GM23338 (cell line): ENCODE measurements around the gene MERTK. TPM values are rescaled to one million over a fixed set of nuclear protein-coding genes. Genes with fewer than 3 reads are reported as not detected.

Source experiments
- ATAC-seq: fragments of 200-7000 bp; cut with Tn5 transposase; 3 replicates; pipeline ENCODE4 v1.9.1; 2020
- DNase-seq: peaks from one replicate; pipeline ENCODE4 v3.0.0-alpha.2; 2015; ENCODE audit warnings: low spot score
- H2AFZ ChIP-seq: fragments of 200-600 bp; sonication (generic); 2 replicates; pipeline ENCODE4 v1.8.0; 2016; ENCODE audit warnings: antibody characterized with exemption, mild to moderate bottlenecking, moderate library complexity
- H3F3A ChIP-seq: fragments of 200-600 bp; sonication (generic); replicated peaks from 2 replicates; pipeline ENCODE4 v1.8.0; 2017; ENCODE audit warnings: antibody characterized with exemption, mixed run types, low read depth
- H3K27ac ChIP-seq: fragments of 200-600 bp; sonication (generic); 2 replicates; pipeline ENCODE4 v1.6.1; 2016; ENCODE audit warnings: low read depth
- H3K27me3 ChIP-seq: fragments of 200-600 bp; sonication (generic); 2 replicates; pipeline ENCODE4 v1.8.0; 2016; ENCODE audit warnings: mild to moderate bottlenecking, mixed run types, moderate library complexity; ENCODE audit not compliant: insufficient read depth
- H3K36me3 ChIP-seq: fragments of 200-600 bp; sonication (generic); 2 replicates; pipeline ENCODE4 v1.8.0; 2016; ENCODE audit warnings: mild to moderate bottlenecking; ENCODE audit not compliant: insufficient read depth
- H3K4me1 ChIP-seq: fragments of 200-600 bp; sonication (generic); 2 replicates; pipeline ENCODE4 v1.8.0; 2016; ENCODE audit warnings: mild to moderate bottlenecking, moderate library complexity; ENCODE audit not compliant: insufficient read depth
- H3K4me2 ChIP-seq: fragments of 200-600 bp; sonication (generic); 2 replicates; pipeline ENCODE4 v1.7.1; 2017; ENCODE audit warnings: mixed run types
- H3K4me3 ChIP-seq: fragments of 200-600 bp; sonication (generic); 2 replicates; pipeline ENCODE4 v1.6.1; 2016; ENCODE audit warnings: mixed run types
- H3K79me2 ChIP-seq: fragments of 200-600 bp; sonication (generic); replicated peaks from 2 replicates; pipeline ENCODE4 v1.8.0; 2017; ENCODE audit warnings: mild to moderate bottlenecking; ENCODE audit not compliant: insufficient read depth
- H3K9me2 ChIP-seq: fragments of 200-600 bp; sonication (generic); 2 replicates; pipeline ENCODE4 v1.8.0; 2017; ENCODE audit not compliant: insufficient read depth
- H4K20me1 ChIP-seq: fragments of 200-600 bp; sonication (generic); replicated peaks from 2 replicates; pipeline ENCODE4 v1.8.0; 2017; ENCODE audit warnings: mild to moderate bottlenecking; ENCODE audit not compliant: insufficient read depth
- H3K27ac Mint-ChIP-seq: 2 replicates; pipeline ENCODE4 v1.8.0; 2020; ENCODE audit warnings: inconsistent platforms, mild to moderate bottlenecking, moderate library complexity, mixed read lengths
- H3K27me3 Mint-ChIP-seq: 3 replicates; pipeline ENCODE4 v1.8.0; 2022; ENCODE audit warnings: low read depth, mild to moderate bottlenecking, moderate library complexity, mixed read lengths, inconsistent platforms; ENCODE audit not compliant: insufficient read depth, poor library complexity
- H3K36me3 Mint-ChIP-seq: 3 replicates; pipeline ENCODE4 v1.8.0; 2021; ENCODE audit warnings: low read depth, mild to moderate bottlenecking, inconsistent platforms, moderate library complexity, mixed read lengths
- H3K4me1 Mint-ChIP-seq: 3 replicates; pipeline ENCODE4 v1.8.0; 2020; ENCODE audit warnings: mild to moderate bottlenecking, inconsistent platforms, mixed read lengths
- H3K4me3 Mint-ChIP-seq: 3 replicates; pipeline ENCODE4 v1.8.0; 2021; ENCODE audit warnings: moderate library complexity, mild to moderate bottlenecking, inconsistent platforms, mixed read lengths
- H3K9me3 Mint-ChIP-seq: 3 replicates; pipeline ENCODE4 v1.8.0; 2020; ENCODE audit warnings: moderate library complexity, mild to moderate bottlenecking, inconsistent platforms, mixed read lengths
- CREB1 ChIP-seq: fragments of 250-450 bp; sonication (Bioruptor Pico); IDR thresholded peaks from 2 replicates; pipeline ENCODE4 v1.5.0; 2020; ENCODE audit warnings: low read depth, mild to moderate bottlenecking, moderate library complexity
- NANOG ChIP-seq: IDR thresholded peaks from 2 replicates; pipeline ENCODE4 v1.6.1; 2016; ENCODE audit warnings: antibody characterized with exemption, borderline replicate concordance
- POLR2AphosphoS5 ChIP-seq: IDR thresholded peaks from 2 replicates; pipeline ENCODE4 v1.6.1; 2016; ENCODE audit warnings: antibody characterized with exemption, low read depth
- STAT1 ChIP-seq: IDR thresholded peaks from one replicate; pipeline ENCODE4 v1.6.1; 2016; ENCODE audit warnings: antibody characterized with exemption; ENCODE audit not compliant: unreplicated experiment
- ZNF114 ChIP-seq: fragments of 250-450 bp; sonication (Bioruptor Pico); IDR thresholded peaks from 2 replicates; pipeline ENCODE4 v1.5.0; 2020; ENCODE audit warnings: mild to moderate bottlenecking, moderate library complexity
- polyA plus RNA-seq: library from polyadenylated mRNA; unstranded; fragments of >200 nt; fragmentation: Nextera tagmentation; extraction: Ambion mirVana; gene quantifications from 2 replicates; pipeline ENCODE4 v1.2.1, GENCODE V29; 2016
- total RNA-seq: library from RNA; depleted of rRNA; stranded (reverse); fragments of >200 nt; shearing (Covaris generic); gene quantifications from 2 replicates; pipeline ENCODE4 v1.2.3, GENCODE V29; 2014
- TF ChIP-seq, protein P1 (sequence below): fragments of 250-450 bp; sonication (Bioruptor Pico); IDR thresholded peaks from 2 replicates; pipeline ENCODE4 v1.5.0; 2020; ENCODE audit warnings: mild to moderate bottlenecking, moderate library complexity
- TF ChIP-seq, protein P2 (sequence below), 2 experiments: fragments of 200-600 bp in 1 of 2; sonication (generic) in 1 of 2; conservative IDR thresholded peaks; 2 replicates each; pipeline versions ENCODE4 v1.5.1 to v1.6.1; 2016 to 2017; ENCODE audit warnings: antibody characterized with exemption in 2 of 2, low read depth in 2 of 2, mild to moderate bottlenecking in 2 of 2, moderate library complexity in 1 of 2

Gene MERTK
- total and polyA plus RNA-seq, 2 experiments from 2014 or later: 3.0 to 9.0 TPM

DNA sequence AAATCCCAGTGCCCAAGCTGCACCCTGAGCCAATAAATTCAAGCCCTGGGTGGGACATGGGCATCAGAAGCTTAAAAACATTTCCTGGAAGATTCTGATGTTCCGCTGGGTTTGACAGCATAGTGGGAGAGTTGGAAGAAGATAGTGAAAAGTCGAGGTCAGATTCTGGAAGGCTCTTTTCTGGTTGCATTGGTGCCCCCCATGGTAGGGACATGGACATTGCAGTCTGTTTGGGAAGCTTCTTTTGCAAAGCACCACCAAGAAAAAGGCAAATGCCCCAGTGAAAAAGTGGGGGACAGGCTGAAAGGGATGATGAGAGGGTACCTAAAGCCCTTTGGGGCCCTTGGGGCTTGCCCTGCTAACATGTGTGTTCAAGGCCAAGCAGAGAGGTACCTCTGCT is 21.0 kb downstream of the MERTK start:
- DNase-seq: peak; percentile 68
- Histone ChIP-seq H3K4me3 (no peak overlapping the region), H3K27ac (no peak overlapping the region), H3K27me3 (no peaks in the 10 kb centered on the region), H3K79me2 (0 out of 2 replicates have a peak, but pooled peaks cover 5% of the 10 kb centered on the region), H3K9me2 (no peaks in the 10 kb centered on the region), H3K4me1 (no peaks in the 10 kb centered on the region), H2AFZ (no peak overlapping the region), H3F3A (no peaks in the 10 kb centered on the region), H3K36me3 (no peaks in the 10 kb centered on the region), H3K4me2 (no peak overlapping the region), H4K20me1 (no peaks in the 10 kb centered on the region; the same call in 1 of the 2 replicates)
- no peak overlapping the region for H3K27ac Mint-ChIP-seq
- ATAC-seq: peak; percentile 85
- no peak for TF ChIP-seq CREB1
- TF ChIP-seq, protein P1, sequence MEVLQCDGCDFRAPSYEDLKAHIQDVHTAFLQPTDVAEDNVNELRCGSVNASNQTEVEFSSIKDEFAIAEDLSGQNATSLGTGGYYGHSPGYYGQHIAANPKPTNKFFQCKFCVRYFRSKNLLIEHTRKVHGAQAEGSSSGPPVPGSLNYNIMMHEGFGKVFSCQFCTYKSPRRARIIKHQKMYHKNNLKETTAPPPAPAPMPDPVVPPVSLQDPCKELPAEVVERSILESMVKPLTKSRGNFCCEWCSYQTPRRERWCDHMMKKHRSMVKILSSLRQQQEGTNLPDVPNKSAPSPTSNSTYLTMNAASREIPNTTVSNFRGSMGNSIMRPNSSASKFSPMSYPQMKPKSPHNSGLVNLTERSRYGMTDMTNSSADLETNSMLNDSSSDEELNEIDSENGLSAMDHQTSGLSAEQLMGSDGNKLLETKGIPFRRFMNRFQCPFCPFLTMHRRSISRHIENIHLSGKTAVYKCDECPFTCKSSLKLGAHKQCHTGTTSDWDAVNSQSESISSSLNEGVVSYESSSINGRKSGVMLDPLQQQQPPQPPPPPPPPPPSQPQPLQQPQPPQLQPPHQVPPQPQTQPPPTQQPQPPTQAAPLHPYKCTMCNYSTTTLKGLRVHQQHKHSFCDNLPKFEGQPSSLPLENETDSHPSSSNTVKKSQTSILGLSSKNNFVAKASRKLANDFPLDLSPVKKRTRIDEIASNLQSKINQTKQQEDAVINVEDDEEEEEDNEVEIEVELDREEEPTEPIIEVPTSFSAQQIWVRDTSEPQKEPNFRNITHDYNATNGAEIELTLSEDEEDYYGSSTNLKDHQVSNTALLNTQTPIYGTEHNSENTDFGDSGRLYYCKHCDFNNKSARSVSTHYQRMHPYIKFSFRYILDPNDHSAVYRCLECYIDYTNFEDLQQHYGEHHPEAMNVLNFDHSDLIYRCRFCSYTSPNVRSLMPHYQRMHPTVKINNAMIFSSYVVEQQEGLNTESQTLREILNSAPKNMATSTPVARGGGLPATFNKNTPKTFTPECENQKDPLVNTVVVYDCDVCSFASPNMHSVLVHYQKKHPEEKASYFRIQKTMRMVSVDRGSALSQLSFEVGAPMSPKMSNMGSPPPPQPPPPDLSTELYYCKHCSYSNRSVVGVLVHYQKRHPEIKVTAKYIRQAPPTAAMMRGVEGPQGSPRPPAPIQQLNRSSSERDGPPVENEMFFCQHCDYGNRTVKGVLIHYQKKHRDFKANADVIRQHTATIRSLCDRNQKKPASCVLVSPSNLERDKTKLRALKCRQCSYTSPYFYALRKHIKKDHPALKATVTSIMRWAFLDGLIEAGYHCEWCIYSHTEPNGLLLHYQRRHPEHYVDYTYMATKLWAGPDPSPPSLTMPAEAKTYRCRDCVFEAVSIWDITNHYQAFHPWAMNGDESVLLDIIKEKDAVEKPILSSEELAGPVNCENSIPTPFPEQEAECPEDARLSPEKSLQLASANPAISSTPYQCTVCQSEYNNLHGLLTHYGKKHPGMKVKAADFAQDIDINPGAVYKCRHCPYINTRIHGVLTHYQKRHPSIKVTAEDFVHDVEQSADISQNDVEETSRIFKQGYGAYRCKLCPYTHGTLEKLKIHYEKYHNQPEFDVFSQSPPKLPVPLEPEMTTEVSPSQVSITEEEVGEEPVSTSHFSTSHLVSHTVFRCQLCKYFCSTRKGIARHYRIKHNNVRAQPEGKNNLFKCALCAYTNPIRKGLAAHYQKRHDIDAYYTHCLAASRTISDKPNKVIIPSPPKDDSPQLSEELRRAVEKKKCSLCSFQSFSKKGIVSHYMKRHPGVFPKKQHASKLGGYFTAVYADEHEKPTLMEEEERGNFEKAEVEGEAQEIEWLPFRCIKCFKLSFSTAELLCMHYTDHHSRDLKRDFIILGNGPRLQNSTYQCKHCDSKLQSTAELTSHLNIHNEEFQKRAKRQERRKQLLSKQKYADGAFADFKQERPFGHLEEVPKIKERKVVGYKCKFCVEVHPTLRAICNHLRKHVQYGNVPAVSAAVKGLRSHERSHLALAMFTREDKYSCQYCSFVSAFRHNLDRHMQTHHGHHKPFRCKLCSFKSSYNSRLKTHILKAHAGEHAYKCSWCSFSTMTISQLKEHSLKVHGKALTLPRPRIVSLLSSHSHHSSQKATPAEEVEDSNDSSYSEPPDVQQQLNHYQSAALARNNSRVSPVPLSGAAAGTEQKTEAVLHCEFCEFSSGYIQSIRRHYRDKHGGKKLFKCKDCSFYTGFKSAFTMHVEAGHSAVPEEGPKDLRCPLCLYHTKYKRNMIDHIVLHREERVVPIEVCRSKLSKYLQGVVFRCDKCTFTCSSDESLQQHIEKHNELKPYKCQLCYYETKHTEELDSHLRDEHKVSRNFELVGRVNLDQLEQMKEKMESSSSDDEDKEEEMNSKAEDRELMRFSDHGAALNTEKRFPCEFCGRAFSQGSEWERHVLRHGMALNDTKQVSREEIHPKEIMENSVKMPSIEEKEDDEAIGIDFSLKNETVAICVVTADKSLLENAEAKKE: no peak
- no peak for TF ChIP-seq ZNF114 (CRISPR knock-in tag)
- TF ChIP-seq, protein P2, sequence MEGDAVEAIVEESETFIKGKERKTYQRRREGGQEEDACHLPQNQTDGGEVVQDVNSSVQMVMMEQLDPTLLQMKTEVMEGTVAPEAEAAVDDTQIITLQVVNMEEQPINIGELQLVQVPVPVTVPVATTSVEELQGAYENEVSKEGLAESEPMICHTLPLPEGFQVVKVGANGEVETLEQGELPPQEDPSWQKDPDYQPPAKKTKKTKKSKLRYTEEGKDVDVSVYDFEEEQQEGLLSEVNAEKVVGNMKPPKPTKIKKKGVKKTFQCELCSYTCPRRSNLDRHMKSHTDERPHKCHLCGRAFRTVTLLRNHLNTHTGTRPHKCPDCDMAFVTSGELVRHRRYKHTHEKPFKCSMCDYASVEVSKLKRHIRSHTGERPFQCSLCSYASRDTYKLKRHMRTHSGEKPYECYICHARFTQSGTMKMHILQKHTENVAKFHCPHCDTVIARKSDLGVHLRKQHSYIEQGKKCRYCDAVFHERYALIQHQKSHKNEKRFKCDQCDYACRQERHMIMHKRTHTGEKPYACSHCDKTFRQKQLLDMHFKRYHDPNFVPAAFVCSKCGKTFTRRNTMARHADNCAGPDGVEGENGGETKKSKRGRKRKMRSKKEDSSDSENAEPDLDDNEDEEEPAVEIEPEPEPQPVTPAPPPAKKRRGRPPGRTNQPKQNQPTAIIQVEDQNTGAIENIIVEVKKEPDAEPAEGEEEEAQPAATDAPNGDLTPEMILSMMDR (conservative IDR thresholded peaks at IDR 0.05; ENCODE audit: low read depth in 2 of 2): peak; percentile 52 to 53
- no peak for TF ChIP-seq STAT1
- no peak for TF ChIP-seq NANOG
- TF ChIP-seq POLR2AphosphoS5: no peak
- peaks cover 7% of the 10 kb centered on the region for H3K27me3 Mint-ChIP-seq
- H3K36me3 Mint-ChIP-seq: no peaks in the 10 kb centered on the region
- H3K9me3 Mint-ChIP-seq: no peaks in the 10 kb centered on the region
- H3K4me1 Mint-ChIP-seq: 0 out of 3 replicates have a peak, but pooled peaks cover 7% of the 10 kb centered on the region
- H3K4me3 Mint-ChIP-seq: no peak overlapping the region
